Liver (tissue), 9 donors: ENCODE measurements around the gene NOL11. TPM values are rescaled to one million over a fixed set of nuclear protein-coding genes. Genes with fewer than 3 reads are reported as not detected.

Experiments used
- DNase-seq: peaks from one replicate; pipeline ENCODE4 v3.0.0-alpha.2; 2017; ENCODE audit warnings: low spot score
- H3K27ac ChIP-seq, 2 donors: one replicate each; pipeline ENCODE4 v1.7.0; 2013; ENCODE audit warnings: inconsistent platforms in 2 of 2, low read length in 2 of 2, control low read depth in 1 of 2, low read depth in 1 of 2, mild to moderate bottlenecking in 1 of 2
- H3K27me3 ChIP-seq, 4 donors: one replicate each; pipeline versions ENCODE4 v1.6.1 to v1.7.0; 2013; ENCODE audit warnings: low read length in 3 of 4, inconsistent platforms in 1 of 4, mild to moderate bottlenecking in 1 of 4, moderate library complexity in 1 of 4; ENCODE audit not compliant: control insufficient read depth in 4 of 4, insufficient read depth in 4 of 4
- H3K36me3 ChIP-seq, 4 donors: one replicate each; pipeline versions ENCODE4 v1.6.1 to v1.7.0; 2013; ENCODE audit warnings: low read length in 3 of 4, mild to moderate bottlenecking in 3 of 4, low read depth in 1 of 4, moderate library complexity in 1 of 4; ENCODE audit not compliant: control insufficient read depth in 4 of 4, insufficient read depth in 3 of 4
- H3K4me1 ChIP-seq, 4 donors: one replicate each; pipeline versions ENCODE4 v1.6.1 to v1.7.0; 2013; ENCODE audit warnings: low read length in 3 of 4, mild to moderate bottlenecking in 3 of 4, moderate library complexity in 1 of 4; ENCODE audit not compliant: control insufficient read depth in 4 of 4, insufficient read depth in 4 of 4
- H3K4me3 ChIP-seq, 3 donors: one replicate each; pipeline versions ENCODE4 v1.6.1 to v1.7.0; 2013; ENCODE audit warnings: low read length in 3 of 3, control low read depth in 1 of 3, low read depth in 1 of 3, mild to moderate bottlenecking in 1 of 3
- H3K9ac ChIP-seq, 2 donors: one replicate each; pipeline ENCODE4 v1.7.0; 2013; ENCODE audit warnings: low read length in 2 of 2, mild to moderate bottlenecking in 2 of 2, moderate library complexity in 2 of 2, control low read depth in 1 of 2, low read depth in 1 of 2
- H3K9me3 ChIP-seq, 4 donors: one replicate each; pipeline versions ENCODE4 v1.6.1 to v1.7.0; 2013; ENCODE audit warnings: low read length in 3 of 4; ENCODE audit not compliant: control insufficient read depth in 4 of 4
- EGR1 ChIP-seq, 2 donors: IDR thresholded peaks; 2 replicates each; pipeline ENCODE4 v1.6.1; 2016 to 2018; ENCODE audit warnings: antibody characterized with exemption in 2 of 2, low read depth in 2 of 2
- FOXA1 ChIP-seq: IDR thresholded peaks from 2 replicates; pipeline ENCODE4 v1.6.1; 2016; ENCODE audit warnings: antibody characterized with exemption
- GABPA ChIP-seq, 2 donors: IDR thresholded peaks in 1 of 2; conservative IDR thresholded peaks in 1 of 2; 2 replicates each; pipeline ENCODE4 v1.6.1; 2016; ENCODE audit warnings: antibody characterized with exemption in 2 of 2, mild to moderate bottlenecking in 1 of 2, moderate library complexity in 1 of 2
- HNF4G ChIP-seq: IDR thresholded peaks from 2 replicates; pipeline ENCODE4 v1.6.1; 2016; ENCODE audit warnings: antibody characterized with exemption
- JUND ChIP-seq, 2 donors: IDR thresholded peaks; 2 replicates each; pipeline ENCODE4 v1.6.1; 2016; ENCODE audit warnings: antibody characterized with exemption in 2 of 2
- MAX ChIP-seq: IDR thresholded peaks from 2 replicates; pipeline ENCODE4 v1.6.1; 2016; ENCODE audit warnings: antibody characterized with exemption
- RXRA ChIP-seq, 2 donors: IDR thresholded peaks; 2 replicates each; pipeline ENCODE4 v1.6.1; 2017 to 2018; ENCODE audit warnings: antibody characterized with exemption in 2 of 2, mild to moderate bottlenecking in 1 of 2
- SP1 ChIP-seq: IDR thresholded peaks from 2 replicates; pipeline ENCODE4 v1.6.1; 2018; ENCODE audit warnings: antibody characterized with exemption, mild to moderate bottlenecking
- TAF1 ChIP-seq: conservative IDR thresholded peaks from 2 replicates; pipeline ENCODE4 v1.6.1; 2016; ENCODE audit warnings: antibody characterized with exemption, mild to moderate bottlenecking
- YY1 ChIP-seq: IDR thresholded peaks from 2 replicates; pipeline ENCODE4 v1.6.1; 2016; ENCODE audit warnings: antibody characterized with exemption, mild to moderate bottlenecking
- ZBTB33 ChIP-seq: IDR thresholded peaks from 2 replicates; pipeline ENCODE4 v1.6.1; 2016; ENCODE audit warnings: antibody characterized with exemption
- WGBS: extraction: QIAGEN DNeasy Blood & Tissue Kit; methylation state at CpG from one replicate; pipeline ENCODE4 v1.1.7; 2013; 5-methylcytosine and 5-hydroxymethylcytosine counted together
- polyA plus RNA-seq, 2 donors: library from polyadenylated mRNA; stranded (reverse) in 1 of 2; unstranded in 1 of 2; fragments of 200-250 nt in 1 of 2; fragments of >200 nt in 1 of 2; fragmentation: Nextera tagmentation in 1 of 2; extraction: Ambion mirVana in 1 of 2; gene quantifications; one replicate each; pipeline versions ENCODE4 v1.2.1 to v1.2.3, GENCODE V29; 2013 to 2015
- total RNA-seq, 2 donors: library from RNA; depleted of rRNA; stranded (reverse); fragments of >200 nt; gene quantifications; one replicate each; pipeline ENCODE4 v1.2.3, GENCODE V29; 2014
- TF ChIP-seq, protein P1 (sequence below): fragments of 150-350 bp; IDR thresholded peaks from 2 replicates; pipeline ENCODE4 v1.5.1; 2017; ENCODE audit warnings: improper control_type of control experiment, low read depth, low read length; ENCODE audit not compliant: missing input control
- TF ChIP-seq, protein P2 (sequence below): IDR thresholded peaks from 2 replicates; pipeline ENCODE4 v1.6.1; 2016; ENCODE audit warnings: antibody characterized with exemption, mild to moderate bottlenecking
- donor health status: healthy.
- donor health status: healthy.
- donor health status: healthy.
- donor health status: healthy.
- donor health status: healthy.

Gene NOL11
- total and polyA plus RNA-seq, 4 donors: 11.8 to 27.2 (median 20.7) TPM

DNA sequence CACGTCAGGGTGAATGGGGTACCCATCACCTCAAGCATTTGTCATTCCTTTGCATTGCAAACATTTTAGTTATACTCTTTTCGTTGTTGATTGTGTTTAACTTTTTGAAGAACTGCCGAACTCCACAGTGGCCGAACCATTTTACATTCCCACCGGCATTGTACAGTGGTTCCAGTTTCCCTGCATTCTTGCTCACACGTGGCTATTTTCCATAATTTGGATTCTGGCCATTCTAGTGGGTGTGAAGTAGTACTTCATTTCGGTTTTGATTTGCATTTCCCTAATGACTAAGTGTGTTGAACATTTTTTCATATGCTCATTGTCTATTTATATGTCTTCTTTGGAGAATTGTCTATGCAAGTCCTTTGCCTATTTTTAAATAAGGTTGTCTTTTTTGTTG, 13.0 kb downstream of the NOL11 start (continued):
- TF ChIP-seq, protein P1, sequence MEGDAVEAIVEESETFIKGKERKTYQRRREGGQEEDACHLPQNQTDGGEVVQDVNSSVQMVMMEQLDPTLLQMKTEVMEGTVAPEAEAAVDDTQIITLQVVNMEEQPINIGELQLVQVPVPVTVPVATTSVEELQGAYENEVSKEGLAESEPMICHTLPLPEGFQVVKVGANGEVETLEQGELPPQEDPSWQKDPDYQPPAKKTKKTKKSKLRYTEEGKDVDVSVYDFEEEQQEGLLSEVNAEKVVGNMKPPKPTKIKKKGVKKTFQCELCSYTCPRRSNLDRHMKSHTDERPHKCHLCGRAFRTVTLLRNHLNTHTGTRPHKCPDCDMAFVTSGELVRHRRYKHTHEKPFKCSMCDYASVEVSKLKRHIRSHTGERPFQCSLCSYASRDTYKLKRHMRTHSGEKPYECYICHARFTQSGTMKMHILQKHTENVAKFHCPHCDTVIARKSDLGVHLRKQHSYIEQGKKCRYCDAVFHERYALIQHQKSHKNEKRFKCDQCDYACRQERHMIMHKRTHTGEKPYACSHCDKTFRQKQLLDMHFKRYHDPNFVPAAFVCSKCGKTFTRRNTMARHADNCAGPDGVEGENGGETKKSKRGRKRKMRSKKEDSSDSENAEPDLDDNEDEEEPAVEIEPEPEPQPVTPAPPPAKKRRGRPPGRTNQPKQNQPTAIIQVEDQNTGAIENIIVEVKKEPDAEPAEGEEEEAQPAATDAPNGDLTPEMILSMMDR: no peak
- TF ChIP-seq GABPA (IDR thresholded peaks at IDR 0.05 in 1 of 2, conservative IDR thresholded peaks at IDR 0.05 in 1 of 2) (no peak), EGR1 (IDR thresholded peaks at IDR 0.05; ENCODE audit: low read depth in 2 of 2) (no peak)

- Histone ChIP-seq H3K9me3 (peaks cover 0 to 3% (median 0%) of the 10 kb centered on the region in 4 donors), H3K4me1 (no peaks in the 10 kb centered on the region), H3K27me3 (no peaks in the 10 kb centered on the region), H3K9ac (no peak overlapping the region), H3K27ac (no peak overlapping the region), H3K36me3 (peaks cover 8 to 50% (median 49%) of the 10 kb centered on the region in 4 donors), H3K4me3 (no peak overlapping the region)
- WGBS: 77% methylated on average over 2 of the region's 2 CpGs
- no peak for TF ChIP-seq RXRA (IDR thresholded peaks at IDR 0.05)
- TF ChIP-seq, protein P2, sequence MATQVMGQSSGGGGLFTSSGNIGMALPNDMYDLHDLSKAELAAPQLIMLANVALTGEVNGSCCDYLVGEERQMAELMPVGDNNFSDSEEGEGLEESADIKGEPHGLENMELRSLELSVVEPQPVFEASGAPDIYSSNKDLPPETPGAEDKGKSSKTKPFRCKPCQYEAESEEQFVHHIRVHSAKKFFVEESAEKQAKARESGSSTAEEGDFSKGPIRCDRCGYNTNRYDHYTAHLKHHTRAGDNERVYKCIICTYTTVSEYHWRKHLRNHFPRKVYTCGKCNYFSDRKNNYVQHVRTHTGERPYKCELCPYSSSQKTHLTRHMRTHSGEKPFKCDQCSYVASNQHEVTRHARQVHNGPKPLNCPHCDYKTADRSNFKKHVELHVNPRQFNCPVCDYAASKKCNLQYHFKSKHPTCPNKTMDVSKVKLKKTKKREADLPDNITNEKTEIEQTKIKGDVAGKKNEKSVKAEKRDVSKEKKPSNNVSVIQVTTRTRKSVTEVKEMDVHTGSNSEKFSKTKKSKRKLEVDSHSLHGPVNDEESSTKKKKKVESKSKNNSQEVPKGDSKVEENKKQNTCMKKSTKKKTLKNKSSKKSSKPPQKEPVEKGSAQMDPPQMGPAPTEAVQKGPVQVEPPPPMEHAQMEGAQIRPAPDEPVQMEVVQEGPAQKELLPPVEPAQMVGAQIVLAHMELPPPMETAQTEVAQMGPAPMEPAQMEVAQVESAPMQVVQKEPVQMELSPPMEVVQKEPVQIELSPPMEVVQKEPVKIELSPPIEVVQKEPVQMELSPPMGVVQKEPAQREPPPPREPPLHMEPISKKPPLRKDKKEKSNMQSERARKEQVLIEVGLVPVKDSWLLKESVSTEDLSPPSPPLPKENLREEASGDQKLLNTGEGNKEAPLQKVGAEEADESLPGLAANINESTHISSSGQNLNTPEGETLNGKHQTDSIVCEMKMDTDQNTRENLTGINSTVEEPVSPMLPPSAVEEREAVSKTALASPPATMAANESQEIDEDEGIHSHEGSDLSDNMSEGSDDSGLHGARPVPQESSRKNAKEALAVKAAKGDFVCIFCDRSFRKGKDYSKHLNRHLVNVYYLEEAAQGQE: no peak
- TF ChIP-seq, protein P1: no peak
- no peak for TF ChIP-seq MAX
- no peak for TF ChIP-seq ZBTB33
- no peak for TF ChIP-seq HNF4G
- DNase-seq: no peak
Observed at GRCh38 chr17:67733449-67733848, 15.7 kb downstream of the NOL11 start.

DNA sequence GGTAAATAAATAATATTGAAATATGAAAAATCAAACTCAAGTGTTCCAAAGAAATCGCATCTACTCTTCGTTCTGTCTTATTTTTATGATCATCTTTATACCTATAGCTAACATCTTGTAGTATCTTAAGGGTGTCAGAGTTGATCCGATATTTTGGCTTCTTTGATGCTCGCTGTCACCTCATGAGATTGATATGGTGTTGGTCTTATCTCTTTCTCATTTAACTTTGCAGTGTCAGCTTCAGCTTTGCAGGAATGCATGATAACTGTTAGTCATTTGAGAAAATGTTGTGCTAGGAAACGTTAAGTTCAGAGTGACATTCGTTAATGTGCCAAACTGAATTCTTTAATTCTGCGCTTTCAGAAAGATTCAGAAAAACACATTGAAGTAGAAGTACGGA, 19.4 kb downstream of the NOL11 start:
- H3K4me1 ChIP-seq: no peaks in the 10 kb centered on the region
- WGBS: 94% methylated on average over 8 of the region's 8 CpGs
- H3K4me3 ChIP-seq: no peak overlapping the region
- H3K9ac ChIP-seq: no peak overlapping the region
- H3K9me3 ChIP-seq: no peaks in the 10 kb centered on the region
- DNase-seq: no peak
- no peak overlapping the region for H3K27ac ChIP-seq
- H3K27me3 ChIP-seq: no peaks in the 10 kb centered on the region
- peaks cover 7 to 66% (median 56%) of the 10 kb centered on the region in 4 donors for H3K36me3 ChIP-seq
- no peak for TF ChIP-seq EGR1 (IDR thresholded peaks at IDR 0.05; ENCODE audit: low read depth in 2 of 2)
- no peak for TF ChIP-seq JUND (IDR thresholded peaks at IDR 0.05)
- TF ChIP-seq SP1: no peak
- TF ChIP-seq YY1: no peak
- no peak for TF ChIP-seq ZBTB33
- TF ChIP-seq, protein P2: no peak
- no peak for TF ChIP-seq FOXA1
- TF ChIP-seq TAF1: no peak
- no peak for TF ChIP-seq HNF4G
